ENCODE data around the gene HMG20B.

The HMG20B gene

GRCh38 chr19:3533563-3534216 lies 39.1 kb upstream of the HMG20B start:
- TF ChIP-seq GATA2 (IDR thresholded peaks at IDR 0.05; ENCODE audit: low read depth, low read length) (no peak), GATA3 (IDR thresholded peaks at IDR 0.05; ENCODE audit: low read depth, low read length) (no peak)

DNA sequence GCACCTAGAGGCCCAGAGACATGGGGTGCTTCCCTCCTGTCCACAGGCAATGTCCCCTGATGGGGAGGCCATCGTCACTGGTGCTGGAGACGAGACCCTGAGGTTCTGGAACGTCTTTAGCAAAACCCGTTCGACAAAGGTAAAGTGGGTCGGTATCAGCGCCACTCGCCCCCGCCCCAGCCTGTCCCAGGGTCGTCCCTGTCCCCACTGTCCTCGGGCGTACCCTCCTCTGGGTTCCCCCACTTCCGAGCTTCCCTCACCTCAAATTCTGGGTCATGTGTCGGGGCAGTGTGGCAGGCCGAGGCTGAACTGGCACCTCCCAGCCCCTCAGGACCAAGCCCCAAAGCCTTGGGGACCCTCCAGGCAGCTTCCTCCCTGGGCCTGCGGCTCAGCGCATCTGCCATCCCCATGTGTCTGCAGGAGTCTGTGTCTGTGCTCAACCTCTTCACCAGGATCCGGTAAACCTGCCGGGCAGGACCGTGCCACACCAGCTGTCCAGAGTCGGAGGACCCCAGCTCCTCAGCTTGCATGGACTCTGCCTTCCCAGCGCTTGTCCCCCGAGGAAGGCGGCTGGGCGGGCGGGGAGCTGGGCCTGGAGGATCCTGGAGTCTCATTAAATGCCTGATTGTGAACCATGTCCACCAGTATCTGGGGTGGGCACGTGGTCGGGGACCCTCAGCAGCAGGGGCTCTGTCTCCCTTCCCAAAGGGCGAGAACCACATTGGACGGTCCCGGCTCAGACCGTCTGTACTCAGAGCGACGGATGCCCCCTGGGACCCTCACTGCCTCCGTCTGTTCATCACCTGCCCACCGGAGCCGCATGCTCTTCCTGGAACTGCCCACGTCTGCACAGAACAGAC lies 38.1 kb upstream of the HMG20B start:
- no peak for TF ChIP-seq GATA2 (IDR thresholded peaks at IDR 0.05; ENCODE audit: low read depth, low read length)
- no peak for TF ChIP-seq GATA3 (IDR thresholded peaks at IDR 0.05; ENCODE audit: low read depth, low read length)

DNA sequence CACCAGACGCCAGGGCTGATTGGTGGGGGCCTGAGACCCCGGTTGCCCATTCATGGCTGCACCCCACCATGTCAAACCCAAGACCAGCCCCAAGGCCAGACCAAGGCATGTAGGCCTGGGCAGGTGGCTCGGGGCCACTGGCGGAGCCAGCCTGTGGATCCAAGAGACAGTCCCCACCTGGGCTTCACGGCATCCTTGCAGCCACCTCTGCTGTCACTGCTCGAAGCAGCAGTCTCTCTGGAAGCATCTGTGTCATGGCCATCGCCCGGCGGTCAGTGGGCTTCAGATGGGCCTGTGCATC lies 37.6 kb upstream of the HMG20B start:
- no peak for TF ChIP-seq GATA3 (IDR thresholded peaks at IDR 0.05; ENCODE audit: low read depth, low read length)
- TF ChIP-seq GATA2 (IDR thresholded peaks at IDR 0.05; ENCODE audit: low read depth, low read length): no peak

DNA sequence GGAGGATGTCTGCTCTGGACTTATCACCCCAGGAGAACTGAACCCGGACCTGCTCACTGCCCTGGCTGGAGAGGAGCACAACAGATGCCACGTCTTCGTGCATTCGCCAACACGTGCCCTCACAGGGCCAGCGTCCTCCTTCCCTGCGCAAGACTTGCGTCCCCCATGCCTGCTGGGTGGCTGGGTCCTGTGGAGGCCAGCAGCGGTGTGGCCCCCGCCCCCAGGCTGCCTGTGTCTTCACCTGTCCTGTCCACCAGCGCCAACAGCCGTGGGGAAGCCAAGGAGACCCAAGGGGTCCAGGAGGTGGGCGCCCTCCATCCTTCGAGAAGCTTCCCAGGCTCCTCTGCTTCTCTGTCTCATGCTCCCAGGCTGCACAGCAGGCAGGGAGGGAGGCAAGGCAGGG lies 37.2 kb upstream of the HMG20B start:
- no peak for TF ChIP-seq GATA2 (IDR thresholded peaks at IDR 0.05; ENCODE audit: low read depth, low read length)
- TF ChIP-seq GATA3 (IDR thresholded peaks at IDR 0.05; ENCODE audit: low read depth, low read length): no peak

DNA sequence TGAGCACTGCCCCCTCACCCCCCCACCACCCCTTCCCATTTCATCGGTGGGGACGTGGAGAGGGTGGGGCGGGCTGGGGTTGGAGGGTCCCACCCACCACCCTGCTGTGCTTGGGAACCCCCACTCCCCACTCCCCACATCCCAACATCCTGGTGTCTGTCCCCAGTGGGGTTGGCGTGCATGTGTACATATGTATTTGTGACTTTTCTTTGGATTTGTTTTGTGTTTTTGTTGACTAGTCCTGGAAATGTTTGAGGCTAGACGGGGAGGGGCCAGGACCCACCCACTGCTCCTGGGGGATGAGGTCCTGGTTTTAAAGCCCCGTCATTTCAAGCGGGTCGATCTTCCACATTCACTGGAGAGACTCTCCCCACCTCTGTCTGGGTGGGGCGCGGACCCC lies 36.8 kb upstream of the HMG20B start:
- no peak for TF ChIP-seq GATA2 (IDR thresholded peaks at IDR 0.05; ENCODE audit: low read depth, low read length)
- no peak for TF ChIP-seq GATA3 (IDR thresholded peaks at IDR 0.05; ENCODE audit: low read depth, low read length)

- TF ChIP-seq GATA3 (IDR thresholded peaks at IDR 0.05; ENCODE audit: low read depth, low read length) (no peak), GATA2 (IDR thresholded peaks at IDR 0.05; ENCODE audit: low read depth, low read length) (no peak)
These were observed 36.2 kb upstream of the HMG20B start for GRCh38 chr19:3536429-3537100.

- no peak for TF ChIP-seq GATA3 (IDR thresholded peaks at IDR 0.05; ENCODE audit: low read depth, low read length)
- TF ChIP-seq GATA2 (IDR thresholded peaks at IDR 0.05; ENCODE audit: low read depth, low read length): no peak
These were observed 35.7 kb upstream of the HMG20B start for GRCh38 chr19:3537101-3537437.

- TF ChIP-seq GATA3 (IDR thresholded peaks at IDR 0.05; ENCODE audit: low read depth, low read length) (no peak), GATA2 (IDR thresholded peaks at IDR 0.05; ENCODE audit: low read depth, low read length) (no peak)
These were observed 35.1 kb upstream of the HMG20B start for GRCh38 chr19:3537438-3538240.

DNA sequence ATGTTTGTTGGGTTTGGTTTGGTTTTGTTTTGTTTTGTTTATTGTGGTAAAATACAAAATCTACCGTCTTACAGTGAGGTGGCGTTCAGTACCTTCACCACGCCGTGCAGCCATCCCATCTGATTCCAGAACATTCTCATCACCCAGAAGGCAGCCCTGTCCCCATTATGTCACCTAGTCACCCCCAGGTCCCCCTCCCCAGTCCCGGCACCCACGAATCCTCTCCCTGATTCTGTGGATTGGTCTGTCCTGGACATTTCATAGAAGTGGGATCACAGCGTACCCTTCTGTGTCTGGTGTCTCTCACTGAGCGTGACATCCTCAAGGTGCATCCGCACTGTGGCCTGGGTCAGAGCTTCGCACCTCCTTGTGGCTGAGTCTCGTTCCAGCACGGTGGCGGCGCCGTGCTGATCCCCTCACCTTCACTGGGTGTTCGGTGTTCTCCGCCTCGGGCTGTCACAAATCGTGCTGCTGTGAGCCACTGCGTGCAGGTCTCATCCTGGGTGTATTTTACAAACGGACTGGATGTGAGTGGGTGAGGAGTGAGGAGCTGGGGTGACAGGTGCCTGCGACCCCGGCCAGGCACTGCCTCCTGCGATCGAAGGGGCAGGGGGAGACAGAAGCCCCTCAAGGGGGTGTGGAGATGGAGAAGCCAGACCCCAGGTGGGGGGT lies 34.4 kb upstream of the HMG20B start:
- no peak for TF ChIP-seq GATA3 (IDR thresholded peaks at IDR 0.05; ENCODE audit: low read depth, low read length)
- no peak for TF ChIP-seq GATA2 (IDR thresholded peaks at IDR 0.05; ENCODE audit: low read depth, low read length)

DNA sequence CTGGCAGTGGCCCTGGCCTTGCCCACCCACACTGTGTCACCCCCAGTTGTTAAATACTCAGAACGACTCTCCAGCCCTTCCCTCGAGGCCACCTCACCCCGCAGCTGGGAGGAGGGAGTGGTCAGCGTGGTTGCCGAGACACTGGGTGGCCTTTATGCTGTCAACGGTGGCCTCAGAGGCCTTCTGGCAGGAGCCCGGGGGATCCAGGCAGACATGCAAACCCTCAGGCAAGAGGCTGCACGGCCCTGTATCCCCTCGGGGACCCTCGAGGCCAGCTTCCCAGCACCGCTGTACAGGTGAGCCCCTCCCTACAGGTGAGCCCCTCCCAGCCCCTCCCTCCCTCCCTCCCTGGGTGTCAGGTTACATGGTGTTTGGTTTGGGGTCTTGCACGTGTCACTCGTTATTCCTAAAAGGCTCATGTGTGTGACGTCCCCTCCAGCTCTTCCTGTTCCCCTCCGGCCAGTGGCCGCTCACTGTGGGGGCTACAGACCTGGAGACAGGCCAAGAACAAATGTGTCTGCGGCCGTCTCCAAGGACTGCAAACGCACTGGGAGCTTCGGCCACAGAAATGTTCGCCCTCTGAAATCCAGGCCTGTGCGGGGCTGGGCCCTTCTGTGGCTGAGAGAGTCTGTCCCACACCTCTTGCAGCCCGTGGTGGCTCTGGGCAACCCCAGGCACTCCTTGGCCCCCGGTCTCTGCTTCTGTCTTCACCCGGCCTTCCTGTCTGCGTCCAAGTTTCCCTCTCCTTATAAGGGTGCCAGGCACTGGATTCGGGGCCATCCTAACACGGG lies 33.6 kb upstream of the HMG20B start, which contains the start of gene TEKTIP1:
Gene TEKTIP1 (plus strand): TSS at position 210 of the 791 bp plus-strand sequence. CDS start 4 bp downstream, at position 214.
- TF ChIP-seq GATA2 (IDR thresholded peaks at IDR 0.05; ENCODE audit: low read depth, low read length): no peak
- TF ChIP-seq GATA3 (IDR thresholded peaks at IDR 0.05; ENCODE audit: low read depth, low read length): no peak

DNA sequence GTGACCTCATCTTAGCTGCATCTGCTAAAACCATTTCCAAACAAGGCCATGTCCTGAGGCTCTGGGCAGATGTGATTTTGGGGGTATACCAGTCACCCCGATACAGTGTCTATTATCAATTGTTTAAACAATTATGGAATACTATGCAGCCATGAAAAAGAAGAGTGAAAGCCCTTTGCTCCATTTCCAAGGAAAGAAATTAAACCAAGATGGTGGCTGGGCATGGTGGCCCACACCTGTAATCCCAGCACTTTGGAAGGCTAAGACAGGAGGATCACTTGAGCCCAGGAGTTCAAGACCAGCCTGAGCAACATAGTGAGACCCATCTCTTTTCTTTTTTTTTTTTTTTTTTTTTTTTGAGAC lies 33.0 kb upstream of the HMG20B start:
- no peak for TF ChIP-seq GATA2 (IDR thresholded peaks at IDR 0.05; ENCODE audit: low read depth, low read length)
- no peak for TF ChIP-seq GATA3 (IDR thresholded peaks at IDR 0.05; ENCODE audit: low read depth, low read length)

- no peak for TF ChIP-seq GATA3 (IDR thresholded peaks at IDR 0.05; ENCODE audit: low read depth, low read length)
- TF ChIP-seq GATA2 (IDR thresholded peaks at IDR 0.05; ENCODE audit: low read depth, low read length): no peak
These were observed 29.3 kb upstream of the HMG20B start for GRCh38 chr19:3543150-3544057.

Measured in SH-SY5Y (cell line).